Gastroesophageal sphincter (tissue), 3 donors: ENCODE data around the gene STRN.

Experiments
- CTCF ChIP-seq, 4 experiments: fragments of 200-600 bp in 2 of 4; fragments of 450-650 bp in 2 of 4; sonication (generic) in 1 of 4; IDR thresholded peaks; one replicate each; pipeline ENCODE4 v1.5.1; 2017 to 2019; ENCODE audit warnings: antibody characterized with exemption in 4 of 4, mild to moderate bottlenecking in 2 of 4, moderate library complexity in 2 of 4
- POLR2A ChIP-seq, 2 donors: fragments of 450-650 bp; IDR thresholded peaks; one replicate each; pipeline ENCODE4 v1.6.1; 2017; ENCODE audit warnings: antibody characterized with exemption in 2 of 2, mild to moderate bottlenecking in 2 of 2, moderate library complexity in 1 of 2

- TF ChIP-seq POLR2A (IDR thresholded peaks at IDR 0.05) (no peak), CTCF (IDR thresholded peaks at IDR 0.05) (no peak)
These were observed 126.2 kb downstream of the STRN start for GRCh38 chr2:36839976-36840617.
